ENCODE data around the gene GAS2.

GAS2 gene

DNA sequence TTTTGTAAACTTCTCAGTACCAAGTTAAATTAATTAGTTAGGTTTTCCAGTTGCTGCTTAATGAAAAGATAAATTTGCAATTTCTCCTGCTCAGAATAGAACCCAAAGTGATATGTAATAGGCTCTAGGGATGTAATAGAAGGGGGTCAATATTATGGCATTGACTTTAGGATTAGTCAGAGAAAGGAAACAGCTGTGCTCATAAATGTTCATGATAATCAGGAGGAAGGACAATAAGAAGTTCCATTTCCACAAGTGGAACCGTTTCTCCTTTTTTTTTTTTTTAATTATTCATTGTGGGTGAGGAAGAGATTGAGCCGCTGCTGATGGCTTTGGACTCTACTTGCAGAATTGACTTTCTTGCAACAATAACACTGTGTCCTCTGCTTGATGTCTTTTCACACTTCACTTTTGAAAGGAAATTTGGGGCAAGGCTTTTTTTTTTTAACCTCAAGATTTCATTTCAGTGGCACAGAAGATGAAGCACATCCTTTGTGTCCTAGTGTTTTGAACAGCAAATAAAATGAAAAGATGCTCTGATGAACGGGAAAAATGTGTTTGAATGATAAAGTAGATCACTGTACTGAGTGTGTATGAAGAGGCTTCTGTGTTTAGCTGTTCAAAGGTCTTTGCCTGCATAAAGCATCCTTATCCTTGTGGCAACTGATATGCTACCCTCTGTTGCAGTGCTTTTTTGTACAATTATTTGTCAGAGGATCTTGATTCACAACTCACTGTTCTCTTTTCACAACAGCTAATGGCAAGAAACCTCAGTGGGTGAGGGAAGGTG, 62.4 kb downstream of the GAS2 start:
- H3K27ac ChIP-seq (ENCODE audit: low read depth, low read length) = no peak overlapping the region
- H3K9ac ChIP-seq (ENCODE audit: low read depth, low read length) = no peak overlapping the region
- H3K9me3 ChIP-seq (ENCODE audit: control insufficient read depth, insufficient read depth, low read length) = no peaks in the 10 kb centered on the region
- no peaks in the 10 kb centered on the region for H3K4me1 ChIP-seq (ENCODE audit: control insufficient read depth, insufficient read depth, low read length)
- H3K4me3 ChIP-seq (ENCODE audit: low read depth, low read length) = no peak overlapping the region
- H3K27me3 ChIP-seq (ENCODE audit: control insufficient read depth, insufficient read depth, low read length) = no peaks in the 10 kb centered on the region
- H3K36me3 ChIP-seq (ENCODE audit: control insufficient read depth, insufficient read depth, low read length) = no peaks in the 10 kb centered on the region

DNA sequence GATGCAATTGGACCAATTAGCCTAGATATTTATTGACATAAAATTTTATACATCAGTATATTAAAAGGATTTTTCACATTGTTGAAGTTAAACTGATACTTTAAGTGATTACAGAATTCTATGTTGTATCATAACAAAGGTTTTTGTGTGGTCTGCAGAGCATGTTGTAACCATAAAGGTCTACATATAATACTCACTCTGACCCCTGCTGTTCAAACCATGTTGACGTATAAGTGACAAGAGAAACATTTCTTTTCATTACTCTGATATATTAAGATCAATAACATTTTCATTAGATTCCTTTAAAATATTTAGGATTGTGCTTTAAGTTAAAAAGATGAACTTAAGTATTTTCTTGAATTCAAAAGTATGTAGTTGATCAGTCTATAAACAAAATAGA, 63.9 kb downstream of the GAS2 start:
- no peaks in the 10 kb centered on the region for H3K9me3 ChIP-seq (ENCODE audit: control insufficient read depth, insufficient read depth, low read length)
- H3K4me1 ChIP-seq (ENCODE audit: control insufficient read depth, insufficient read depth, low read length) = no peaks in the 10 kb centered on the region
- no peak overlapping the region for H3K27ac ChIP-seq (ENCODE audit: low read depth, low read length)
- H3K4me3 ChIP-seq (ENCODE audit: low read depth, low read length) = no peak overlapping the region
- no peak overlapping the region for H3K9ac ChIP-seq (ENCODE audit: low read depth, low read length)
- no peaks in the 10 kb centered on the region for H3K27me3 ChIP-seq (ENCODE audit: control insufficient read depth, insufficient read depth, low read length)
- no peaks in the 10 kb centered on the region for H3K36me3 ChIP-seq (ENCODE audit: control insufficient read depth, insufficient read depth, low read length)

DNA sequence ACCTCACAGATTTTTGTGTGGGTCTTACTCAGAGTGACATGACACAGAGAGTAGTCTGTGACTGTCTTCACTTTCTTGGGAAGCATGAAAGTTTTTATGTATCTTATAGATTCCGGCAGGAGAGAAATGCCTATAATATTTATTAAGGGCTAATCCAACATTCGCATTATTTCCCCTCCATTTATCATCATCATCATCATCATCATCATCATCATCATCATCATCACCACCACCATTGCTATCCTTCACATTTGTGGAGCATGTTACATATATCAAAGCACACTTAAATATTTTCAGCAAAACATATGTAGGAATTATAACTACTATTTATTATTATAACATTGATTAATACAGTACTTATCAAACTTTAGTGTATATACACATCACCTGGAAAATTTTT, 66.2 kb downstream of the GAS2 start:
- Histone ChIP-seq H3K4me1 (ENCODE audit: control insufficient read depth, insufficient read depth, low read length) (no peaks in the 10 kb centered on the region), H3K36me3 (ENCODE audit: control insufficient read depth, insufficient read depth, low read length) (no peaks in the 10 kb centered on the region), H3K27me3 (ENCODE audit: control insufficient read depth, insufficient read depth, low read length) (no peaks in the 10 kb centered on the region), H3K27ac (ENCODE audit: low read depth, low read length) (no peak overlapping the region), H3K4me3 (ENCODE audit: low read depth, low read length) (no peak overlapping the region), H3K9me3 (ENCODE audit: control insufficient read depth, insufficient read depth, low read length) (no peaks in the 10 kb centered on the region), H3K9ac (ENCODE audit: low read depth, low read length) (no peak overlapping the region)

DNA sequence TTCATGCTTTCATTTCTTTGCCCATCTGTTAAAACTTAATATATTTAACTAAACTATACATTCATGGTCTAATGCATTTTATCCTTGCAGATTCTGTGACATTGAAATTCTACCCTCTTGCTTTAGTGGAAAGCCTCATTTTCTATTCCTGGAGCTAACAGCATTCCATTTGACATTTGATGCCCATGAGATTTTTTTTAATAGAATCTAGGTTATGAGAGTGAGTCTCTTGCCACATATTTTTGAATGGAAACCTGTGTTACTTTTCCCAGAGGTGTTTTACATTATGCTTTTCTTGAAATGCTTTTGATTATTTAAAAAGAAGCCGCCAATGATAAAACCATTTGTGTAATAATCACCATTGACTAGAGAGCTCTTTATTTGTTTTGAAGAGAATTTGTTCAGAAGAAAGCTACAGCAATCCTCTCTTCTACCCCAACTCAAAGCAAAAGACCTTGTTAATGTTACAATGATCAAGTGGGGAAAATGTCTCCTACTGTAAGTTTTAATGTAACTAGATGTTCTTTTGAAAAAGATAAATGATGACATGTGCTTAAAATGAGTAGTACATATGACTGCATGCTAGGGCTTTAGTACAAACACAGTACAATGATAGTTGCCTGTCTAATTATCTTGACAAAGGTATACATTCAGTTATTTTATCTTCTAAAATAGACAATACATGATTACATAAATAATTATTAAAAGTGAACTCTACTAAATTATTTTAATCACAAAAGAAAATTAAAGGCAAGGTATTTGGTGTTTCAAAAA, 67.3 kb downstream of the GAS2 start:
- H3K36me3 ChIP-seq (ENCODE audit: control insufficient read depth, insufficient read depth, low read length) = no peaks in the 10 kb centered on the region
- no peaks in the 10 kb centered on the region for H3K4me1 ChIP-seq (ENCODE audit: control insufficient read depth, insufficient read depth, low read length)
- no peak overlapping the region for H3K4me3 ChIP-seq (ENCODE audit: low read depth, low read length)
- no peak overlapping the region for H3K9ac ChIP-seq (ENCODE audit: low read depth, low read length)
- H3K9me3 ChIP-seq (ENCODE audit: control insufficient read depth, insufficient read depth, low read length) = no peaks in the 10 kb centered on the region
- no peaks in the 10 kb centered on the region for H3K27me3 ChIP-seq (ENCODE audit: control insufficient read depth, insufficient read depth, low read length)
- no peak overlapping the region for H3K27ac ChIP-seq (ENCODE audit: low read depth, low read length)

DNA sequence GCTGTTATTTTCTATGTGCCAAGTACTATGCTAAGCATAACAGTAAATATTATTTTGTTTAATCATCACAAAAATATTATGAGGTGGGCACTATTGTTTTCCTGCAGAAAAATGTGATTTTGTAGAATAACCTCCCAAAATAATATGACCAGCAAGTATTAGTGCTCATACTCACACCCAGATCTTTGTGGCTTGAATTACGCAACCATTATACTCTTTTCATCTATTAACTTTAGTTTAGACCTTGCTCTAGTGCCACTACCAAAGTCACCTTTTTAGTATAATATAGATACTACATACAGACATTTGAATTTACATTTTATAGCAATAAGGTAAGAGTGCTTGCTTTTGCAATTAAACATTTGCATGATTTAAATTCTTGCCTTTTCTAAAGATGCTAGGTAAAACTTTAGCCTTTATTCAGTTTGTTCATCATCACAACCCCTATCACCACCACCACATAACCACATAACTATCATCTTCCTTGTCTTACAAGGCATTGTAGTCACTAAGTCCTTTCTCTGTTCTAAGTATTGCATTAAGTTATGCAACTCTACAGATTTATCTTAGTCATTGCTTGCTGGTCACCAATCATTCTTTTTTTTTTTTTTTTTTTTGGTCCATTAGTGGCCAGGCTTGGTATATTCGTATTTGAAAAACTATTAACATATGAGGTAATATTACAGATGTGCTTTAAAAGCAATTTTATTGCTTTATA, 68.4 kb downstream of the GAS2 start:
- Histone ChIP-seq H3K9ac (ENCODE audit: low read depth, low read length) (no peak overlapping the region), H3K4me1 (ENCODE audit: control insufficient read depth, insufficient read depth, low read length) (no peaks in the 10 kb centered on the region), H3K9me3 (ENCODE audit: control insufficient read depth, insufficient read depth, low read length) (no peaks in the 10 kb centered on the region), H3K36me3 (ENCODE audit: control insufficient read depth, insufficient read depth, low read length) (no peaks in the 10 kb centered on the region), H3K4me3 (ENCODE audit: low read depth, low read length) (no peak overlapping the region), H3K27ac (ENCODE audit: low read depth, low read length) (no peak overlapping the region), H3K27me3 (ENCODE audit: control insufficient read depth, insufficient read depth, low read length) (no peaks in the 10 kb centered on the region)

DNA sequence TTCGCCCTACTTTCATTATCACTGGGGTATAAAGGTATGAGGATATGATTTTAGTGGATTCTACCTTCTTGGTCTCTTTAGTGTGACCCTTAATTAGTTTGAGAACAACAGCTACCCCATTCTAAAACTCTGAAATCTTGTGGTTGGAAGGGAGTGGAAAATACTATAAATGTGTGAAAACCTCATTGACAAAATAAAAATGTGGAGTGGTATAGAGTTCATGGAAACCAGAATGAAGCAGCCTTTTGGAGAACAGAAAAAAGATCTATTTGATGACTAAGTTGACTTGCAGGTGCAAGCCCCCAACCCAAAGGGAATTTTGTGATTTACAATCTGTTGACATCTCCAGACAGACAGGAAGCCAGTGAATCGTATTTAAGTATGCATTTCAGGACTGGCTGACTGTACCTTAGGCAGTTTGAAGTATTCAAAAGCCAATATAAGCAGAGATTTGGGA, 75.8 kb downstream of the GAS2 start:
- no peak overlapping the region for H3K9ac ChIP-seq (ENCODE audit: low read depth, low read length)
- no peaks in the 10 kb centered on the region for H3K4me1 ChIP-seq (ENCODE audit: control insufficient read depth, insufficient read depth, low read length)
- H3K4me3 ChIP-seq (ENCODE audit: low read depth, low read length) = no peak overlapping the region
- H3K27me3 ChIP-seq (ENCODE audit: control insufficient read depth, insufficient read depth, low read length) = no peaks in the 10 kb centered on the region
- H3K9me3 ChIP-seq (ENCODE audit: control insufficient read depth, insufficient read depth, low read length) = no peaks in the 10 kb centered on the region
- H3K36me3 ChIP-seq (ENCODE audit: control insufficient read depth, insufficient read depth, low read length) = no peaks in the 10 kb centered on the region
- no peak overlapping the region for H3K27ac ChIP-seq (ENCODE audit: low read depth, low read length)

DNA sequence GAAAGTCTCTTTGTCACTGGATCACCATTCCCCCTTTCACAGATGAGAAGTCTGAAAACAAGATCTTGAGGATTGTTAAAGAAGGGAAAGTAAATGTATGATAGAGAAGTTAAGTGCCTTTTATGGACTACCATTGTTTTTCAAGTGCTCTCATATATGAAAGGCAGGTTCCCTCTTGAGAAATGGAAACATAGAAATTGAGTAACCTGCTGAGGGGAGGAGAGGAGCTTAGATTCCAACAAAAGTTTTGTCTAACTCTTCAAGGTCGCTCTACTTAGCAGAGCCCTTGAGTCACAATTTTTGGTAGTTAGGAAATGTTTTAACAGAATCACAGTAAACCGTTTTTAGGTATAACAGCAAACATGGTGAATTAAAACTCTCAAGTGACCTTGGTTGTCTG, 83.1 kb downstream of the GAS2 start:
- Histone ChIP-seq H3K36me3 (ENCODE audit: control insufficient read depth, insufficient read depth, low read length) (no peaks in the 10 kb centered on the region), H3K27ac (ENCODE audit: low read depth, low read length) (no peak overlapping the region), H3K9me3 (ENCODE audit: control insufficient read depth, insufficient read depth, low read length) (no peaks in the 10 kb centered on the region), H3K9ac (ENCODE audit: low read depth, low read length) (no peak overlapping the region), H3K27me3 (ENCODE audit: control insufficient read depth, insufficient read depth, low read length) (no peaks in the 10 kb centered on the region), H3K4me1 (ENCODE audit: control insufficient read depth, insufficient read depth, low read length) (no peaks in the 10 kb centered on the region), H3K4me3 (ENCODE audit: low read depth, low read length) (no peak overlapping the region)

DNA sequence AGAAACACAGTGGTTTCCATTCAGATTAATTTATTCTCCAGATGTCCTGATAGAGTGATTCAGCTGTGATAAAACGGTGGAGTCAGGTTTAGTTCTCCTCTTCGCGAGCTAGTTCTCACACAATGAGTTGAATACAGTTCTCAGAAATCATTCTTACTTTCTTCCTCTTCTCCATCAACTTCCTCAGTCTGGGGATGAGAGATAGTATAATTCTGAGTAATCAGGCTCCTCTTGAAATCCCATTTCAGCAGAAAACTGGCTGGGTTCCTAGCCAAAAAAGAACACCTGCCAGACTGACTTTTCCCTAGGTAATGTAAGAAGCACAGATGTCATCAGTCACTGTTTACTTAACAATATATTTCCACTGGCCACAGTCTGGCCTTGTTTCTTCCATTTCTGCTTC, 86.5 kb downstream of the GAS2 start:
- Histone ChIP-seq H3K27ac (ENCODE audit: low read depth, low read length) (no peak overlapping the region), H3K27me3 (ENCODE audit: control insufficient read depth, insufficient read depth, low read length) (no peaks in the 10 kb centered on the region), H3K4me1 (ENCODE audit: control insufficient read depth, insufficient read depth, low read length) (no peaks in the 10 kb centered on the region), H3K9me3 (ENCODE audit: control insufficient read depth, insufficient read depth, low read length) (no peaks in the 10 kb centered on the region), H3K4me3 (ENCODE audit: low read depth, low read length) (no peak overlapping the region), H3K9ac (ENCODE audit: low read depth, low read length) (no peak overlapping the region), H3K36me3 (ENCODE audit: control insufficient read depth, insufficient read depth, low read length) (no peaks in the 10 kb centered on the region)

DNA sequence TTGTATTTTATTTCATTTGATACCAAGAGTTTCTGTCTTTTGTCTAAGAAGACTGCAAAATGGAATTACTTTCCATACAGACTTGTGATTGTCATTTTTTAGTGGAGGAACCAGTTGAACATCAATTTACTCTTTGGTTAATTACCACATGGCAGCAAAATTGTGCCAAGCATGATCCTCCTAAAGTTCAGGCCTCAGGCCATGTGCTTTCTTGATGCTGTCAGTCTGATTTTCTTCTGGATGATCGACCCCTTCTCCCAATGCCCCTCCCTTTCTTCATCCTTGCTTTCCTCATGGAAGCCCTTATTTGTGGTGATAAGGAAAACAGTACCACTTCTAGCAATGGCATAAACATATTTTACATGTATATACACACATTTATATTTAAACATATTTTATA, 87.0 kb downstream of the GAS2 start:
- Histone ChIP-seq H3K27me3 (ENCODE audit: control insufficient read depth, insufficient read depth, low read length) (no peaks in the 10 kb centered on the region), H3K4me3 (ENCODE audit: low read depth, low read length) (no peak overlapping the region), H3K9me3 (ENCODE audit: control insufficient read depth, insufficient read depth, low read length) (no peaks in the 10 kb centered on the region), H3K36me3 (ENCODE audit: control insufficient read depth, insufficient read depth, low read length) (no peaks in the 10 kb centered on the region), H3K27ac (ENCODE audit: low read depth, low read length) (no peak overlapping the region), H3K9ac (ENCODE audit: low read depth, low read length) (no peak overlapping the region), H3K4me1 (ENCODE audit: control insufficient read depth, insufficient read depth, low read length) (no peaks in the 10 kb centered on the region)

DNA sequence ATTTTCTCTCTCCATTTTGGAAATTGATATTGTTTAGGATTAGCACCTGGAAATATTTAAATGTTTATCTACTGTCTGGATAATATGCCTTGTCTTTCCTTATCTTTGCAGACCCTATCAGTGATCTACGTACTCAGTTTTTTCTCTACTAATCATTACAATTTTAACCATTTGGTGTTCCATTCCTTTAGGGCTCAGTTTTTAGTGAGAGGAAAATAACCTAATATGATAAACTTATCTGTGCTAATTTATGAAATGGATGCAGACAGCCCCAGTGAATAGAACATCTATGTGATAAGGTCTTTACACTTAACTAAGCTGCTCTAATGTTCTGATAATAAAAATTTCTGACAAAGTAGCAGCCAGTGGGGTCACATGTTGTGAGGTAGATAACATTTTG, 94.7 kb downstream of the GAS2 start:
- H3K9ac ChIP-seq (ENCODE audit: low read depth, low read length) = no peak overlapping the region
- H3K4me3 ChIP-seq (ENCODE audit: low read depth, low read length) = no peak overlapping the region
- no peaks in the 10 kb centered on the region for H3K36me3 ChIP-seq (ENCODE audit: control insufficient read depth, insufficient read depth, low read length)
- H3K9me3 ChIP-seq (ENCODE audit: control insufficient read depth, insufficient read depth, low read length) = no peaks in the 10 kb centered on the region
- no peak overlapping the region for H3K27ac ChIP-seq (ENCODE audit: low read depth, low read length)
- 0 out of 2 replicates have a peak, but pooled peaks cover 4% of the 10 kb centered on the region for H3K4me1 ChIP-seq (ENCODE audit: control insufficient read depth, insufficient read depth, low read length)
- H3K27me3 ChIP-seq (ENCODE audit: control insufficient read depth, insufficient read depth, low read length) = no peaks in the 10 kb centered on the region

DNA sequence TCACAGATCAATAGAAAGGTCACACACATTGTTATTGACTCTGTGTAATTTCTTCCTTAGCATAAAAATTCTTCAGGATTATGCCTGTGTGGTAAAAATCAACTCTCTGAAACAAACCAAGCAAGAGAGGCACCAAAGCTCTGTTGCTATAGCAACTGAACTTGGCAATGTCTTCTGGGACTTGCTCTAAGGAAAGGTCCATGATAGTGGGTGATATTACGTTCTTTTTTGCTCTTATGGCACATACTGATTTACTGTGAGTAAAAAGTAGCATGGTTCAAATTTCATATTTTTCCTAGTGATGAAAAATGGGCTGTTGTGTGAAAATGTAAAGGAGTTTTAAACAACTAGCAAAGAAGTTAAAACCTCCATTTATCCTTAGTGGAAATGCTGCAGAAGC, 96.8 kb downstream of the GAS2 start:
- Histone ChIP-seq H3K36me3 (ENCODE audit: control insufficient read depth, insufficient read depth, low read length) (no peaks in the 10 kb centered on the region), H3K9ac (ENCODE audit: low read depth, low read length) (no peak overlapping the region), H3K27me3 (ENCODE audit: control insufficient read depth, insufficient read depth, low read length) (no peaks in the 10 kb centered on the region), H3K27ac (ENCODE audit: low read depth, low read length) (no peak overlapping the region), H3K9me3 (ENCODE audit: control insufficient read depth, insufficient read depth, low read length) (no peaks in the 10 kb centered on the region), H3K4me3 (ENCODE audit: low read depth, low read length) (no peak overlapping the region), H3K4me1 (ENCODE audit: control insufficient read depth, insufficient read depth, low read length) (0 out of 2 replicates have a peak, but pooled peaks cover 4% of the 10 kb centered on the region)
